Hematopoietic multipotent progenitor cell treated with erythropoietin and hydrocortisone succinate and interleukin-3 and kit ligand, for 4 days (in vitro differentiated cells): ENCODE data around the gene CRYGS.
A peak's percentile ranks its signal among the peaks of the same experiment; 100 is the strongest.
"Not testable (repeated sequence)": the region's sequence is repeated elsewhere in the genome, so short reads cannot be mapped to it uniquely, and the experiment has no call there.

Source experiments
- DNase-seq: peaks from one replicate; pipeline ENCODE4 v3.0.0-alpha.2; 2015

Gene CRYGS

GRCh38 chr3:186551387-186551786 lies 7.2 kb upstream of the CRYGS start:
- no peak for DNase-seq

GRCh38 chr3:186549497-186549896 lies 5.3 kb upstream of the CRYGS start:
- DNase-seq, result no peak

GRCh38 chr3:186540835-186541226 lies 3.3 kb downstream of the CRYGS start:
- no peak for DNase-seq

GRCh38 chr3:186540221-186540834 lies 3.9 kb downstream of the CRYGS start:
- peak; percentile 86 for DNase-seq

GRCh38 chr3:186538779-186539178 lies 5.4 kb downstream of the CRYGS start:
- DNase-seq, result no peak

- peak; percentile 53 for DNase-seq
Observed at GRCh38 chr3:186536883-186537844, 7.0 kb downstream of the CRYGS start.

GRCh38 chr3:186534113-186534669 lies 10.0 kb downstream of the CRYGS start:
- DNase-seq, result peak; percentile 75

- DNase-seq, result peak; percentile 89
Observed at GRCh38 chr3:186532598-186533072, 11.5 kb downstream of the CRYGS start.

- not testable (repeated sequence) for DNase-seq
Observed at GRCh38 chr3:186531694-186532093, 12.5 kb downstream of the CRYGS start.

GRCh38 chr3:186530415-186530814 lies 13.8 kb downstream of the CRYGS start:
- DNase-seq, result no peak

- DNase-seq, result peak; percentile 74
Observed at GRCh38 chr3:186529201-186529999, 14.8 kb downstream of the CRYGS start.

- DNase-seq, result no peak
Observed at GRCh38 chr3:186526256-186526606, 17.9 kb downstream of the CRYGS start.

GRCh38 chr3:186525369-186526255 lies 18.6 kb downstream of the CRYGS start:
- no peak for DNase-seq

GRCh38 chr3:186524616-186525015 lies 19.6 kb downstream of the CRYGS start:
- no peak for DNase-seq

GRCh38 chr3:186523434-186523833 lies 20.7 kb downstream of the CRYGS start:
- no peak for DNase-seq

GRCh38 chr3:186523022-186523421 lies 21.2 kb downstream of the CRYGS start:
- no peak for DNase-seq

- DNase-seq, result no peak
Observed at GRCh38 chr3:186520957-186521842, 23.0 kb downstream of the CRYGS start.

GRCh38 chr3:186520431-186520830 lies 23.7 kb downstream of the CRYGS start:
- DNase-seq, result no peak

- DNase-seq, result peak; percentile 79
Observed at GRCh38 chr3:186519021-186519658, 25.0 kb downstream of the CRYGS start.

- no peak for DNase-seq
Observed at GRCh38 chr3:186517218-186517617, 27.0 kb downstream of the CRYGS start.
